Trophoblast cell (in vitro differentiated cells and primary cell): Measurements from ENCODE around the gene C12orf42.

Experiments
- DNase-seq, 2 donors: peaks; one replicate each; pipeline ENCODE4 v3.0.0-alpha.2; 2016
- H2AFZ ChIP-seq: 2 replicates; pipeline ENCODE4 v1.6.1; 2013; ENCODE audit warnings: low read length, moderate library complexity, mild to moderate bottlenecking; ENCODE audit not compliant: insufficient read depth, poor library complexity
- H2AK5ac ChIP-seq: 2 replicates; pipeline ENCODE4 v1.6.1; 2013; ENCODE audit warnings: mild to moderate bottlenecking, low read length
- H2BK120ac ChIP-seq: 2 replicates; pipeline ENCODE4 v1.6.1; 2013; ENCODE audit warnings: low read length, mild to moderate bottlenecking, moderate library complexity; ENCODE audit not compliant: insufficient read depth, poor library complexity
- H2BK12ac ChIP-seq: 2 replicates; pipeline ENCODE4 v1.6.1; 2013; ENCODE audit warnings: mild to moderate bottlenecking, low read length, moderate library complexity
- H2BK5ac ChIP-seq: 2 replicates; pipeline ENCODE4 v1.6.1; 2013; ENCODE audit warnings: low read length, low read depth, moderate library complexity, mild to moderate bottlenecking; ENCODE audit not compliant: poor library complexity
- H3K14ac ChIP-seq: 2 replicates; pipeline ENCODE4 v1.6.1; 2013; ENCODE audit warnings: mild to moderate bottlenecking, low read length
- H3K18ac ChIP-seq: 2 replicates; pipeline ENCODE4 v1.6.1; 2013; ENCODE audit warnings: mild to moderate bottlenecking, low read length
- H3K23ac ChIP-seq: 2 replicates; pipeline ENCODE4 v1.6.1; 2013; ENCODE audit warnings: low read length
- H3K27ac ChIP-seq: 2 replicates; pipeline ENCODE4 v1.5.1; 2013; ENCODE audit warnings: low read depth, mild to moderate bottlenecking, inconsistent platforms, low read length, moderate library complexity
- H3K27me3 ChIP-seq: 2 replicates; pipeline ENCODE4 v1.6.1; 2013; ENCODE audit warnings: inconsistent platforms, mild to moderate bottlenecking, low read length, moderate library complexity; ENCODE audit not compliant: insufficient read depth
- H3K36me3 ChIP-seq, 2 experiments: 1 replicate in 1 of 2; 2 replicates in 1 of 2; pipeline ENCODE4 v1.6.1; 2013; ENCODE audit warnings: low read length in 2 of 2, mild to moderate bottlenecking in 2 of 2, moderate library complexity in 1 of 2; ENCODE audit not compliant: insufficient read depth in 2 of 2, control insufficient read depth in 1 of 2
- H3K4ac ChIP-seq: 2 replicates; pipeline ENCODE4 v1.6.1; 2013; ENCODE audit warnings: low read depth, mild to moderate bottlenecking, low read length, moderate library complexity
- H3K4me1 ChIP-seq, 2 experiments: 1 replicate in 1 of 2; 2 replicates in 1 of 2; pipeline ENCODE4 v1.6.1; 2013; ENCODE audit warnings: low read length in 2 of 2, mild to moderate bottlenecking in 2 of 2, moderate library complexity in 1 of 2; ENCODE audit not compliant: insufficient read depth in 2 of 2, control insufficient read depth in 1 of 2
- H3K4me2 ChIP-seq: 2 replicates; pipeline ENCODE4 v1.6.1; 2013; ENCODE audit warnings: inconsistent platforms, mild to moderate bottlenecking, low read length, moderate library complexity
- H3K4me3 ChIP-seq: 2 replicates; pipeline ENCODE4 v1.5.1; 2013; ENCODE audit warnings: mild to moderate bottlenecking, low read depth, low read length, inconsistent platforms
- H3K79me1 ChIP-seq: one replicate; pipeline ENCODE4 v1.6.1; 2013; ENCODE audit warnings: low read length
- H3K79me2 ChIP-seq: 2 replicates; pipeline ENCODE4 v1.6.1; 2013; ENCODE audit warnings: low read length, mild to moderate bottlenecking; ENCODE audit not compliant: control insufficient read depth, insufficient read depth, poor library complexity
- H3K9ac ChIP-seq: 2 replicates; pipeline ENCODE4 v1.6.1; 2013; ENCODE audit warnings: mild to moderate bottlenecking, low read length
- H3K9me3 ChIP-seq: 2 replicates; pipeline ENCODE4 v1.6.1; 2013; ENCODE audit warnings: low read depth, mild to moderate bottlenecking, control low read depth, inconsistent platforms, low read length; ENCODE audit not compliant: insufficient read depth
- H4K12ac ChIP-seq: 2 replicates; pipeline ENCODE4 v1.6.1; 2013; ENCODE audit warnings: low read depth, mild to moderate bottlenecking, low read length, moderate library complexity
- H4K8ac ChIP-seq: 2 replicates; pipeline ENCODE4 v1.6.1; 2013; ENCODE audit warnings: low read depth, mild to moderate bottlenecking, low read length, moderate library complexity
- H4K91ac ChIP-seq: one replicate; pipeline ENCODE4 v1.6.1; 2013; ENCODE audit warnings: low read depth, mild to moderate bottlenecking, low read length, moderate library complexity
- WGBS: extraction: QIAGEN DNeasy Blood & Tissue Kit; methylation state at CpG from one replicate; pipeline ENCODE4 v1.1.7; 2013; ENCODE audit warnings: missing lambda C conversion rate; ENCODE audit not compliant: insufficient read length, insufficient coverage; ENCODE audit errors: extremely low coverage; 5-methylcytosine and 5-hydroxymethylcytosine counted together

Gene C12orf42

DNA sequence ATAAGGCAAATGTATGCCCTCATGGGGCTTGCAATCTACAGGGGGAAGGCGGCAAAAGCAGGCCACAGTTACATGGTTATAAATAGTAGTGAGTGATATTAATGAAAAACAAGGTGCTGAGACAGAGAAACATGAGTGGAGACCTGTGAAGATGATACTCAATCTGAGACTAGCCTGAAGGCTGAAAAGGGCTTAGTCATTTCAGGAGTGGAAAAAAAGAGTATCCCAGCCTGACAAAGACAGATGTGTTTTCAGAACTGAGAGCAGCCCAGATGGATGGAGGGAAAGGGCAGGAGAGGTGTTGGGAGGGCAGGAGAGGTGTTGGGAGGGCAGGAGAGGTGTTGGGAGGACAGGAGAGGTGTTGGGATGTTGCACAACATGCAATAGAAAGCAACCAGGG, 181.9 kb downstream of the C12orf42 start:
- Histone ChIP-seq H3K9me3 (no peaks in the 10 kb centered on the region), H2BK12ac (no peak overlapping the region), H2BK120ac (no peak overlapping the region), H3K4me2 (no peak overlapping the region), H3K4me1 (no peaks in the 10 kb centered on the region), H3K27me3 (no peaks in the 10 kb centered on the region), H2AFZ (no peak overlapping the region), H3K18ac (no peak overlapping the region), H3K23ac (no peak overlapping the region), H3K79me1 (no peaks in the 10 kb centered on the region), H4K12ac (no peak overlapping the region), H3K27ac (no peak overlapping the region), H3K4ac (no peak overlapping the region), H3K14ac (no peak overlapping the region), H2AK5ac (no peak overlapping the region), H3K4me3 (no peak overlapping the region), H3K36me3 (no peaks in the 10 kb centered on the region), H4K8ac (no peak overlapping the region), H4K91ac (no peak overlapping the region), H3K79me2 (no peaks in the 10 kb centered on the region), H2BK5ac (no peak overlapping the region), H3K9ac (no peak overlapping the region)
- no peak for DNase-seq
- no CpG with 5 or more reads among the region's 1 CpG for WGBS

DNA sequence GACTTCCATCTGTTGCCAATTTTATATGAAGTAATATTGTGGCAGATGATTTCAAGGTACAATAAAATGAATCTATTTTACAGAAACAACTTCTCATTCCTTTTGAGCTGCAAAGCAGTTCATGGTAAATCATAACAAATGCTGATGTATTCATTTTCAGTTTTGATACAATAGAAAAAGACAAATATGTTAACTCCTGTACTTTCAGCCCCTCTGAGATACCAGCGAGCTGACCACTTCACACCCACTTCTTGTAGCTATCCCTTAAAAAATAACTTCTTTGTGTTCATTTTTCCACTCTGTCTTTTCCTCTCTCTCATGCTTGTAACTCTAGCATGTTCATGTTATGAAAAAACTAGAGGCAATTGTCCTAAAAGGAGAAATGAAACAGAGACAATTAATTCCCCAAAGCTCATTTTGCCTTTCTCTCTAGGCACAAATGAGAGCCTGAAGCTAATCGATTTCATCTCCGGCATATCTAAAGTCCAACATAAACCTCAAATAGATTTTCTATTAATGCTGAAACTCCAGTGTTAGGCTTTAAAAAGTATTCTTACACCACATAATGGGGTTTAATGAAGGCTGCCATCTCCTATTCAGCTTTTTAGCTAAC, 182.9 kb downstream of the C12orf42 start:
- no peaks in the 10 kb centered on the region for H3K79me2 ChIP-seq
- no peak overlapping the region for H3K14ac ChIP-seq
- H3K9ac ChIP-seq: no peak overlapping the region
- no peak overlapping the region for H2AFZ ChIP-seq
- H2BK12ac ChIP-seq: no peak overlapping the region
- H3K27ac ChIP-seq: no peak overlapping the region
- no peak for DNase-seq
- no peaks in the 10 kb centered on the region for H3K4me1 ChIP-seq
- no peak overlapping the region for H2BK5ac ChIP-seq
- H4K91ac ChIP-seq: no peak overlapping the region
- H2BK120ac ChIP-seq: no peak overlapping the region
- H3K23ac ChIP-seq: no peak overlapping the region
- no peak overlapping the region for H3K4me2 ChIP-seq
- WGBS: no CpG with 5 or more reads among the region's 3 CpGs
- H3K4me3 ChIP-seq: no peak overlapping the region
- H3K4ac ChIP-seq: no peak overlapping the region
- H3K18ac ChIP-seq: no peak overlapping the region
- H3K79me1 ChIP-seq: no peaks in the 10 kb centered on the region
- H2AK5ac ChIP-seq: no peak overlapping the region
- no peak overlapping the region for H4K12ac ChIP-seq
- H3K36me3 ChIP-seq: no peaks in the 10 kb centered on the region
- H4K8ac ChIP-seq: no peak overlapping the region
- no peaks in the 10 kb centered on the region for H3K9me3 ChIP-seq
- no peaks in the 10 kb centered on the region for H3K27me3 ChIP-seq

- Histone ChIP-seq H3K14ac (no peak overlapping the region), H3K4me3 (no peak overlapping the region), H2AFZ (no peak overlapping the region), H3K23ac (no peak overlapping the region), H2AK5ac (no peak overlapping the region), H3K27me3 (no peaks in the 10 kb centered on the region), H3K79me1 (no peaks in the 10 kb centered on the region), H3K4me1 (no peaks in the 10 kb centered on the region), H3K79me2 (no peaks in the 10 kb centered on the region), H2BK120ac (no peak overlapping the region), H3K9me3 (no peaks in the 10 kb centered on the region), H3K18ac (no peak overlapping the region), H2BK5ac (no peak overlapping the region), H4K91ac (no peak overlapping the region), H3K9ac (no peak overlapping the region), H4K12ac (no peak overlapping the region), H3K4ac (no peak overlapping the region), H3K36me3 (no peaks in the 10 kb centered on the region), H2BK12ac (no peak overlapping the region), H3K27ac (no peak overlapping the region), H4K8ac (no peak overlapping the region), H3K4me2 (no peak overlapping the region)
- no peak for DNase-seq
- WGBS: no CpG with 5 or more reads among the region's 5 CpGs
These were observed 185.1 kb downstream of the C12orf42 start for GRCh38 chr12:103310546-103311270.

DNA sequence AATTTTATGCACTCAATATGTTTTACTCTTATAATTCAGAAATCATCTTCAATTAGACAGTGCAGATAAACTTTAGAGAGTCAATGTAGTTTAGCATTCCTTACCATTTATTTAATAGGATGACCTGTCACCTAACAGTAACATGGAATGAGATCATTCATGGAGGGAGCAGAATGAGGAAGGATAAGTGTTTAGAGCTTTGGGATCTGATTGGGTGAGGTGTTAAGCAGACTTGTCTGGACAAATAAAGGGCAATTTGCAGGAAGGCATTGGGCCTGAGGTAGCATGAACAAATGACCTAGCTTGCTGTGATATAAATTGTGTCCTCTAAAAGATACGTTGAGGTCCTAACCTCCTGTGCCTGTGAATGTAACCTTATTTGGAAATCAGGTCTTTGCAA, 187.4 kb downstream of the C12orf42 start:
- Histone ChIP-seq H4K12ac (no peak overlapping the region), H3K79me1 (no peaks in the 10 kb centered on the region), H4K8ac (no peak overlapping the region), H3K79me2 (no peaks in the 10 kb centered on the region), H3K9ac (no peak overlapping the region), H2BK120ac (no peak overlapping the region), H3K4me3 (no peak overlapping the region), H3K4me1 (no peaks in the 10 kb centered on the region), H3K4ac (no peak overlapping the region), H4K91ac (no peak overlapping the region), H2BK5ac (no peak overlapping the region), H2AK5ac (no peak overlapping the region), H2AFZ (no peak overlapping the region), H3K18ac (no peak overlapping the region), H3K4me2 (no peak overlapping the region), H3K27ac (no peak overlapping the region), H3K23ac (no peak overlapping the region), H3K36me3 (no peaks in the 10 kb centered on the region), H3K27me3 (no peaks in the 10 kb centered on the region), H3K14ac (no peak overlapping the region), H2BK12ac (no peak overlapping the region), H3K9me3 (no peaks in the 10 kb centered on the region)
- no peak for DNase-seq
- no CpG with 5 or more reads among the region's 1 CpG for WGBS
